SK-N-SH (cell line): ENCODE measurements around the gene CUL3. TPM values are rescaled to one million over a fixed set of nuclear protein-coding genes. Genes with fewer than 3 reads are reported as not detected.

Source experiments
- CTCF ChIA-PET: fragments of 300-600, 350-600 bp; formaldehyde crosslinking; extraction: SDS; loops from one replicate; lab custom pipeline; 2021; lab: Yijun Ruan, JAX
- POLR2A ChIA-PET: fragments of 350-600 bp; sonication (Branson Sonifier 250); formaldehyde crosslinking; extraction: SDS; loops from one replicate; lab custom pipeline; 2020; ENCODE audit warnings: antibody characterized with exemption, inconsistent platforms; lab: Yijun Ruan, JAX
- DNase-seq: peaks from one replicate; pipeline ENCODE4 v3.0.0; 2012
- H2AFZ ChIP-seq: fragments of 200-600 bp; sonication (generic); 2 replicates; pipeline ENCODE4 v1.8.1; 2016; ENCODE audit warnings: antibody characterized with exemption, mild to moderate bottlenecking, low read depth
- H3F3A ChIP-seq: fragments of 200-600 bp; sonication (generic); replicated peaks from 2 replicates; pipeline ENCODE3; 2016; ENCODE audit warnings: antibody characterized with exemption, mild to moderate bottlenecking; ENCODE audit not compliant: insufficient read depth
- H3K27ac ChIP-seq, 2 experiments: fragments of 200-500 bp in 1 of 2; fragments of 200-600 bp in 1 of 2; sonication (Bioruptor generic) in 1 of 2; sonication (generic), shearing (Covaris generic) in 1 of 2; 2 replicates each; pipeline versions ENCODE4 v1.5.1 to v1.6.1; 2014 to 2016; ENCODE audit warnings: low read depth in 2 of 2, inconsistent platforms in 1 of 2, low read length in 1 of 2, mild to moderate bottlenecking in 1 of 2, mixed read lengths in 1 of 2
- H3K27me3 ChIP-seq: fragments of 200-600 bp; sonication (generic), shearing (Covaris generic); 2 replicates; pipeline ENCODE4 v1.6.1; 2016; ENCODE audit warnings: mixed run types; ENCODE audit not compliant: insufficient read depth
- H3K36me3 ChIP-seq, 2 experiments: fragments of 200-500 bp in 1 of 2; fragments of 200-600 bp in 1 of 2; sonication (Bioruptor generic) in 1 of 2; sonication (generic) in 1 of 2; replicated peaks in 1 of 2; 2 replicates each; pipeline versions ENCODE3 to v1.5.1; 2014 to 2016; ENCODE audit warnings: low read length in 1 of 2, mild to moderate bottlenecking in 1 of 2; ENCODE audit not compliant: insufficient read depth in 2 of 2, control insufficient read depth in 1 of 2
- H3K4me1 ChIP-seq, 2 experiments: fragments of 200-500 bp in 1 of 2; fragments of 200-600 bp in 1 of 2; sonication (Bioruptor generic) in 1 of 2; sonication (generic), shearing (Covaris generic) in 1 of 2; 2 replicates each; pipeline versions ENCODE4 v1.5.1 to v1.6.1; 2014 to 2016; ENCODE audit warnings: low read depth in 1 of 2, low read length in 1 of 2, mixed run types in 1 of 2; ENCODE audit not compliant: insufficient read depth in 2 of 2, control insufficient read depth in 1 of 2
- H3K4me2 ChIP-seq: fragments of 200-600 bp; sonication (generic), shearing (Covaris generic); 2 replicates; pipeline ENCODE4 v1.6.1; 2017; ENCODE audit warnings: mixed run types
- H3K4me3 ChIP-seq, 2 experiments: fragments of 200-500 bp in 1 of 2; fragments of 200-600 bp in 1 of 2; sonication (Bioruptor generic) in 1 of 2; sonication (generic), shearing (Covaris generic) in 1 of 2; 2 replicates each; pipeline versions ENCODE4 v1.5.1 to v1.8.1; 2014 to 2016; ENCODE audit warnings: low read depth in 2 of 2, inconsistent platforms in 1 of 2, low read length in 1 of 2, mild to moderate bottlenecking in 1 of 2, mixed read lengths in 1 of 2, moderate library complexity in 1 of 2
- H3K79me2 ChIP-seq: fragments of 200-600 bp; sonication (generic); 2 replicates; pipeline ENCODE4 v1.8.1; 2017; ENCODE audit warnings: mild to moderate bottlenecking; ENCODE audit not compliant: insufficient read depth
- H3K9ac ChIP-seq: fragments of 200-600 bp; sonication (generic); 2 replicates; pipeline ENCODE4 v1.6.1; 2017; ENCODE audit warnings: mixed run types
- H3K9me2 ChIP-seq: fragments of 200-600 bp; sonication (generic); 2 replicates; pipeline ENCODE4 v1.6.1; 2017; ENCODE audit warnings: mixed run types
- H3K9me3 ChIP-seq: fragments of 200-600 bp; sonication (generic); 2 replicates; pipeline ENCODE4 v1.6.1; 2017; ENCODE audit warnings: mixed run types, mild to moderate bottlenecking, moderate library complexity
- H4K20me1 ChIP-seq: fragments of 200-600 bp; sonication (generic); 2 replicates; pipeline ENCODE4 v1.6.1; 2017; ENCODE audit warnings: mild to moderate bottlenecking, mixed run types; ENCODE audit not compliant: insufficient read depth
- CHD2 ChIP-seq: fragments of 150-350 bp; IDR thresholded peaks from 2 replicates; pipeline ENCODE4 v1.6.1; 2018; ENCODE audit warnings: low read length; ENCODE audit not compliant: partially characterized antibody
- GATA2 ChIP-seq: sonication (generic); formaldehyde crosslinking; IDR thresholded peaks from 2 replicates; pipeline ENCODE4 v1.5.0; 2020; ENCODE audit warnings: mild to moderate bottlenecking, missing genetic modification reagents
- MAX ChIP-seq: IDR thresholded peaks from 2 replicates; pipeline ENCODE4 v1.4.0; 2012; ENCODE audit warnings: low read depth
- POLR2AphosphoS5 ChIP-seq: IDR thresholded peaks from 2 replicates; pipeline ENCODE4 v1.6.1; 2012; ENCODE audit warnings: low read depth, low read length
- TAF1 ChIP-seq: IDR thresholded peaks from 2 replicates; pipeline ENCODE4 v1.6.1; 2012; ENCODE audit warnings: low read depth, mild to moderate bottlenecking, low read length, moderate library complexity, borderline replicate concordance
- USF2 ChIP-seq: fragments of 150-350 bp; IDR thresholded peaks from 2 replicates; pipeline ENCODE4 v1.6.1; 2017; ENCODE audit warnings: antibody characterized with exemption, low read length, low read depth, borderline replicate concordance
- ZBTB33 ChIP-seq: IDR thresholded peaks from 2 replicates; pipeline ENCODE4 v1.4.0; 2012; ENCODE audit warnings: low read depth, borderline replicate concordance
- WGBS: methylation state at CpG from one replicate; pipeline ENCODE4 v1.1.6; 2017; ENCODE audit warnings: low lambda C conversion rate; 5-methylcytosine and 5-hydroxymethylcytosine counted together
- polyA plus RNA-seq, 3 experiments: library from polyadenylated mRNA; depleted of rRNA; stranded (reverse); fragments of >200 nt; gene quantifications; 2 replicates each; pipeline ENCODE4 v1.2.3, GENCODE V29; 2012

Gene CUL3
- polyA plus RNA-seq, 1 of the 3 experiments (the other 2 are of a cell fraction): 17.3 TPM

GRCh38 chr2:224426656-224427055 is 158.5 kb downstream of the CUL3 start:
- no peaks in the 10 kb centered on the region for H4K20me1 ChIP-seq
- no peaks in the 10 kb centered on the region for H3K36me3 ChIP-seq
- CTCF ChIA-PET: no interaction called here
- H3K27me3 ChIP-seq: no peaks in the 10 kb centered on the region
- H2AFZ ChIP-seq: no peak overlapping the region
- TF ChIP-seq TAF1 (no peak), ZBTB33 (no peak), CHD2 (no peak)
- H3K4me3 ChIP-seq: no peak overlapping the region
- H3K9me2 ChIP-seq: no peaks in the 10 kb centered on the region
- H3K9ac ChIP-seq: no peak overlapping the region
- H3F3A ChIP-seq: no peaks in the 10 kb centered on the region
- H3K79me2 ChIP-seq: no peaks in the 10 kb centered on the region
- no peak overlapping the region for H3K4me2 ChIP-seq
- POLR2A ChIA-PET: no interaction called here
- no peaks in the 10 kb centered on the region for H3K4me1 ChIP-seq
- no peak overlapping the region for H3K27ac ChIP-seq
- no peaks in the 10 kb centered on the region for H3K9me3 ChIP-seq
- 46% methylated on average over 3 of the region's 3 CpGs for WGBS
- DNase-seq: no peak

- CTCF ChIA-PET: interaction anchor here (1.2 kb wide), 1 partner anchor 51 kb away, joined by 4 read pairs; no protein-coding TSS in a partner anchor
- POLR2A ChIA-PET: no interaction called here
- no peaks in the 10 kb centered on the region for H4K20me1 ChIP-seq
- no peaks in the 10 kb centered on the region for H3K79me2 ChIP-seq
- H3K9me3 ChIP-seq: no peaks in the 10 kb centered on the region; the same call in 1 of the 2 replicates
- no peaks in the 10 kb centered on the region for H3K27me3 ChIP-seq
- DNase-seq: no peak
- H3K27ac ChIP-seq: no peak overlapping the region
- H3K9ac ChIP-seq: no peak overlapping the region
- H3K9me2 ChIP-seq: no peaks in the 10 kb centered on the region
- H3K4me1 ChIP-seq: no peaks in the 10 kb centered on the region
- no peak overlapping the region for H3K4me3 ChIP-seq
- H3K36me3 ChIP-seq: no peaks in the 10 kb centered on the region
- no peak overlapping the region for H3K4me2 ChIP-seq
- no peaks in the 10 kb centered on the region for H3F3A ChIP-seq
- TF ChIP-seq USF2: no peak
- no peak for TF ChIP-seq MAX
- TF ChIP-seq POLR2AphosphoS5: no peak
- no peak for TF ChIP-seq GATA2 (CRISPR knock-in tag)
- 46% methylated on average over 2 of the region's 2 CpGs for WGBS
- no peak overlapping the region for H2AFZ ChIP-seq
Observed at GRCh38 chr2:224421065-224421464, 164.1 kb downstream of the CUL3 start.

Other genes starting within 250 kb of the CUL3 start
- 0.03 TPM in 1 of 2 replicates, not detected in the other for gene FAM124B, start 183.3 kb downstream of the CUL3 start, polyA plus RNA-seq (2012; rRNA removed)
- not detected in 2 replicates for gene CCDC195, start 131.0 kb upstream of the CUL3 start, polyA plus RNA-seq (2012; rRNA removed)